GM20000 (cell line): ENCODE measurements around the gene MS4A3.

Experiments used
- DNase-seq: peaks from one replicate; pipeline ENCODE4 v3.0.0; 2012; ENCODE audit warnings: low spot score
- TF ChIP-seq, protein P1 (sequence below): IDR thresholded peaks from 2 replicates; pipeline ENCODE4 v1.5.1; 2012; ENCODE audit warnings: mild to moderate bottlenecking, control low read depth; ENCODE audit errors: extremely low read depth, missing control alignments

MS4A3 gene

DNA sequence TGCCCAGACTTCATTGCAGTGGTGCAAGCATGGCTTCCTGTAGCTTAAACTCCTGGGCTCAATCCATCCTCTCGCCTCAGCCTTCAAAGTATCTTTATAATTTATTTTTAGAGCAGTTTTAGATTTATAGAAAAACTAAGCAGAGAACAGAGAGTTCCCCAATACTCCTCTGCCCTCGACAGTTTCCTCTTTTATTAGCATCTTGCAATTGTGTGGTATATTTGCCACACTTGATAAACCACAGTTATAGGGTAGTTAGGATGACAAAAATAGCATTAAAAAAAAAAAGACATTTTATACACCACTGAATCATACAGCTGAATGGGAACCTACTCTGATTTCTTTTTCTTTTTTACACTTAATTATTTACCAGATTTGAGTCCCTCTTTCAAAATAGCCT lies 63.2 kb downstream of the MS4A3 start:
- no peak for DNase-seq
- TF ChIP-seq, protein P1, sequence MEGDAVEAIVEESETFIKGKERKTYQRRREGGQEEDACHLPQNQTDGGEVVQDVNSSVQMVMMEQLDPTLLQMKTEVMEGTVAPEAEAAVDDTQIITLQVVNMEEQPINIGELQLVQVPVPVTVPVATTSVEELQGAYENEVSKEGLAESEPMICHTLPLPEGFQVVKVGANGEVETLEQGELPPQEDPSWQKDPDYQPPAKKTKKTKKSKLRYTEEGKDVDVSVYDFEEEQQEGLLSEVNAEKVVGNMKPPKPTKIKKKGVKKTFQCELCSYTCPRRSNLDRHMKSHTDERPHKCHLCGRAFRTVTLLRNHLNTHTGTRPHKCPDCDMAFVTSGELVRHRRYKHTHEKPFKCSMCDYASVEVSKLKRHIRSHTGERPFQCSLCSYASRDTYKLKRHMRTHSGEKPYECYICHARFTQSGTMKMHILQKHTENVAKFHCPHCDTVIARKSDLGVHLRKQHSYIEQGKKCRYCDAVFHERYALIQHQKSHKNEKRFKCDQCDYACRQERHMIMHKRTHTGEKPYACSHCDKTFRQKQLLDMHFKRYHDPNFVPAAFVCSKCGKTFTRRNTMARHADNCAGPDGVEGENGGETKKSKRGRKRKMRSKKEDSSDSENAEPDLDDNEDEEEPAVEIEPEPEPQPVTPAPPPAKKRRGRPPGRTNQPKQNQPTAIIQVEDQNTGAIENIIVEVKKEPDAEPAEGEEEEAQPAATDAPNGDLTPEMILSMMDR, result no peak
